AG08396 (cell line): ENCODE measurements around the gene GPR78.
"Not testable (repeated sequence)": the region's sequence is repeated elsewhere in the genome, so short reads cannot be mapped to it uniquely, and the experiment has no call there.

ENCODE experiments used
- DNase-seq: peaks from one replicate; pipeline ENCODE4 v3.0.0; 2012; ENCODE audit warnings: low spot score, mixed read lengths

The GPR78 gene

GRCh38 chr4:8616831-8617230 is 36.6 kb downstream of the GPR78 start:
- DNase-seq = no peak

GRCh38 chr4:8617486-8618040 is 37.4 kb downstream of the GPR78 start:
- no peak for DNase-seq

GRCh38 chr4:8618421-8618820 is 38.2 kb downstream of the GPR78 start:
- DNase-seq = no peak

- DNase-seq = no peak
These were observed 38.9 kb downstream of the GPR78 start for GRCh38 chr4:8618961-8619720.

- not testable (repeated sequence) for DNase-seq
These were observed 40.9 kb downstream of the GPR78 start for GRCh38 chr4:8621135-8621534.

GRCh38 chr4:8624601-8625272 is 44.5 kb downstream of the GPR78 start:
- not testable (repeated sequence) for DNase-seq

GRCh38 chr4:8630240-8630905 is 50.2 kb downstream of the GPR78 start:
- DNase-seq = not testable (repeated sequence)

- not testable (repeated sequence) for DNase-seq
These were observed 51.7 kb downstream of the GPR78 start for GRCh38 chr4:8631896-8632295.

GRCh38 chr4:8634773-8635172 is 54.6 kb downstream of the GPR78 start:
- DNase-seq = not testable (repeated sequence)

GRCh38 chr4:8635897-8636554 is 55.8 kb downstream of the GPR78 start:
- DNase-seq = not testable (repeated sequence)
